Measurements from ENCODE around the gene SKAP1.
A peak's percentile ranks its signal among the peaks of the same experiment; 100 is the strongest.

The SKAP1 gene

GRCh38 chr17:48104440-48104839 lies 325.6 kb downstream of the SKAP1 start:
- no peak for DNase-seq (ENCODE audit: low read depth)

DNA sequence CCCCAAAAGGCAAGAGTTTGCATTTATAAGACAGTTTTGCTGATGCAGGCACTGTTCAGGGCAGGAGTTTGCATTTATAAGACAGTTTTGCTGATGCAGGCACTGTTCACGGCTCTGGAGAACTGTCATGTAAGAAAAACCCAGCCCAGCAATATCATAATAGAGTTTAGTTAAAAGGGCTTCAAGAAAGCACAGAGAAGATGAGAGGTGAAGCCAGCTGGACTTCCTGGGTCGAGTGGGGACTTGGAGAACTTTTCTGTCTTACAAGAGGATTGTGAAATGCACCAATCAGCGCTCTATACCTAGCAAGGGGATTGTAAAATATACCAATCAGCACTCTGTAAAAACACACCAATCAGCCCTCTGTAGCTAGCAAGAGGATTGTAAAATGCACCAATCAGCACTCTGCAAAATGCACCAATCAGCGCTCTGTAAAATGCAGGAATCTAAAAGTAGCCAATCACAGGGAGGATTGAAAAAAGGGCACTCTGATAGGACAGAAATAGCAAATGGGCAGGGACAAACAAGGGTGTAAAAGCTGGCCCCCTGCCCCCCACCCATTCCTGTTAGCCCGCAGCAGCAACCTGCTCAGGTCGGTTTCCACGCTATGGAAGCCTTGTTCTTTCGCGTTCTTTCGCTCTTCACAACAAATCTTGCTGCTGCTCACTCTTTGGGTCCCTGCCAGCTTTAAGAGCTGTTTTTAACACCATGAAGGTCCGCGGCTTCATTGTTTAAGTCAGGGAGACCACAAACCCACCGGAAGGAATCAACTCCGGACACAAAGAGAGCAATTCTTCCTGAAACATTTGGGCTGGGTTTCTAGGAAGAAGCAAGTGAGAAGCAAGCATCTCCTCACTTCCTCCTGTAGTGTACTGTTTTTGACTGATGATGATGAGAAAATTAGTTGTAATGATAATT lies 327.0 kb downstream of the SKAP1 start:
- DNase-seq (ENCODE audit: low read depth) = no peak

GRCh38 chr17:48102043-48102750 lies 327.8 kb downstream of the SKAP1 start:
- DNase-seq (ENCODE audit: low read depth) = no peak

DNA sequence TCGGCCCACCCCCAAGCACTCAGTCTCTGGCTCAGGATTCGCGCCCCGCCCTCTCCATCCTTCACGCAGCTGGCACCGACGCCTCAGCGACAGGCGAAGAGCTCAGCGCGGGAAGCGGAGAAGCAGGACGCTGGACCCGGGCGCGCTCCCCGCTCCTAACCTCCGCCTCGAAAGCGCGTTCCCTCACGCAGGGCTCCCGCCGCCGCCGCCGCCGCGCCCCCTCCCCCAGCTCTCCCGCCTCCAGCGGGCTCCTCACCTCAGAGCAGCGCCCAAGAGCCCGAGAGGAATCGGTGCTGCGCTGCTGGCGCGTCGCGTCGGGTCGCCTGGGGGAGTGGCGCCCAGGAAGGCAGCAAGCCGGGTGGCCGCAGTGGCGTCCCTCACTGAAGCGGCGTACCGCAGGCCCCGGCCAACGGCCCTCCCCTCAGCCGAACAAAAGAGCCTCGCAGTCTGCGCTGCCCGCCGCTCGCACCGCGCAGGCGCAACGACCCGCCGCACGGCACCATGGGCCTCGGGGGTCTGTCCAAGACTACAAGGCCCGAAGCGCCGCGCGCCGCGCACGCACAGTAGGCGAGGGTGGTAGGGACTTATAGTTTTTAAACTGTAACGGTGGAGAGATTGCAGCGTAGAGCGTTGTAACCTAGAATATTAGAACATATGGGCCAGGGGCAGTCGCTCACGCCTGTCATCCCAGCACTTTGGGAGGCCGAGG lies 328.8 kb downstream of the SKAP1 start, which contains the start of gene CBX1:
Gene CBX1, minus strand, starts transcription at position 467 of the 709 bp plus-strand sequence. CDS start 24,474 bp downstream, outside the sequence.
- DNase-seq (ENCODE audit: low read depth) = peak; percentile 95

DNA sequence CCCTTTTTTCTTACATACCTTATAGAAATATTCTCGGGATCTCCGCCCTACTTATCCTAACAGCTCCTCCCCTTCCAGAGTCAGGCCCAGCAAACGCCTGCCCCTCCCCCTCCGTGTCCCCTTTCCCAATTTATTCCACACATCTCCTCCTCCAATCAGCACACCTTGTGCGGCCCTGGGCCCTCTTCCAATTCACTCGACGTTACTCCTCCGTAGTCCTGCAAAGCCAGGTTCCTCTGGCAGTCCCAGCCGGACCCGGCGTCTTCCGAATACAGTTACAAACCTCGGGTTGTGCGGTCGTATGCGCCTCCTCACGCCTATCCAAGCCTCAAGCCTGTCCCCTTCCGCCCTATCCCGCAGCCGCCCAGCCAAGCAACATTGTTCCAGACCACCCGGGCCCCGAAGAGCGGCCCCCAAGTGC lies 329.4 kb downstream of the SKAP1 start:
- DNase-seq (ENCODE audit: low read depth) = no peak

DNA sequence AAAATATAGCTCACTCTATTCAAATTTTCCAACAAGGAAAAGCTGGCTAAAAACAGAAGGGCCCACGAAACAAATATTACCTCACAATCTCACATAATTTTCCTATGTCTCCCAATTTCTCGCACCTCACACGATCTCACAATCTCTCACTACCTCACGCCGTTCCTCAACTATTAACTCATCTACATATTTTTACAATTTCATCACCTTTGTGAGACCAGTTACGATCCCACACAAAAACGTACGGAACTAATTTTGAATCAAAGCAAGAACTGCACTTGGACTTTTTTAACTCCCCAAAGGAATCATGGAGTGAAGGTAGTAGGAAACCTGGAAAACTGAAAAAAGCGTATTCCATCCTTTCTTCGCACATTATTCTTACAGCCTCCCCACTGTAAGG lies 329.9 kb downstream of the SKAP1 start:
- DNase-seq (ENCODE audit: low read depth) = no peak

DNA sequence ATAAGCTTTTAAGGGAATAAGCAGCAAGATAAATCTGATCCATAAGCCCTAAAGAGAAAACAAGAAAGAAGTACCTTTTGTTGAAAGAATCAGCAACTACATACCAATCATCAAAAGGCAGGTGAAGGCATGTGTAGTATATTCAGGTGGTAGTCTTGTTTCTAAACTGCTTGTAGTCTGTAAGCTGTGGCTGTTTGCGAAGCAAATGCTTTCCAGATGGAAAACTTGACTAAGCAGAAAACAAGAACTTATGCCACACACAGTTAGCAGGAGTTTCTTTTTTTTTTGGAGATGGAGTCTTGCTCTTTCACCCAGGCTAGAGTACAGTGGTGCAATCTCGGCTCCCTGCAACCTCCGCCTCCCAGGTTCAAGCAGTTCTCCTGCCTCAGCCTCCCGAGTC lies 334.4 kb downstream of the SKAP1 start:
- DNase-seq (ENCODE audit: low read depth) = no peak

DNA sequence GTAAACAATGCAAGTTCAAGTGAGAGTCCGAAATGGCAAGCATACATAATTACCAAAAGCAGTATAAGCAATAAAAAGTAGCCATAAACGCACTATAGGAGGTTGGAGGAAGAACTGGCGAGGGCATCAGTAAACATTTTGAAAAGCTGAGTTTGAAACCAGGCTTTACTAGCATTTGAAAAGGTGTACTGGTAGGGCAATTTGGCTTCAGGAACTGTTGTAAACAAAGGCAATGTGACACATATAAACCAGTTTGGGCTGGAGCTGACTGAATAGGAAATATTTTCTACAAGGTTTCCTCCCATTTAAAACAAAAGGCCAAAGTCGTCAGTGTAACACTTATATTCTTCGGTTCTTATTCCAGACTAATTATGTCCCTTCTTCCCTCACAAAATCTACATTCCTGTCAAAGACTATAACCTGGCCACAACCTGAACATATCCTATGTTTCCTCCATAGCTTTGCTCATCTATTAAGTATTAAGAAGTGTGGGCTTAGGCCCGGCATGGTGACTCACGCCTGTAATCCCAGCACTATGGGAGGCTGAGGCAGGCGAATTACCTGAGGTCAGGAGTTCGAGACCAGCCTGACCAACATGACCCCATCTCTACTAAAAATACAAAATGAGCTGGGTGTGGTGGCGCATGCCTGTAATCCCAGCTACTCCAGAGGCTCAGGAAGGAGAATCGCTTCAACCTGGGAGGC lies 336.5 kb downstream of the SKAP1 start:
- DNase-seq (ENCODE audit: low read depth) = no peak

GRCh38 chr17:48084932-48085331 lies 345.1 kb downstream of the SKAP1 start:
- DNase-seq (ENCODE audit: low read depth) = no peak
